ENCODE results near the gene SLC1A4.

DNA sequence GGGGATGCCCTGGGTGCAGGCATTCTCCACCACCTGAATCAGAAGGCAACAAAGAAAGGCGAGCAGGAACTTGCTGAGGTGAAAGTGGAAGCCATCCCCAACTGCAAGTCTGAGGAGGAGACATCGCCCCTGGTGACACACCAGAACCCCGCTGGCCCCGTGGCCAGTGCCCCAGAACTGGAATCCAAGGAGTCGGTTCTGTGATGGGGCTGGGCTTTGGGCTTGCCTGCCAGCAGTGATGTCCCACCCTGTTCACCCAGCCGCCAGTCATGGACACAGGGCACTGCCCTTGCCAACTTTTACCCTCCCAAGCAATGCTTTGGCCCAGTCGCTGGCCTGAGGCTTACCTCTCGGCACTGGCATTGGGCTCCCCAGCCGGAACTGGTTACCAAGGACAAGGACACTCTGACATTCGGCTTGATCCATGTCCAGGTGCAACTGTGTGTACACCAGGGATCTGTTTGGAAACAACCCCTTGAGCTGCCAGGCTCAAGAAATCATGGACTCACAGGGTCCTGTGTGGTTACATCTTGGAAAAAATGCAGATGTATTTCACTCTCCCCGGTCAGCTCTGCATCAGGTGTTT is 31.8 kb downstream of the SLC1A4 start:
- TF ChIP-seq EZH2phosphoT487 (IDR thresholded peaks at IDR 0.05; ENCODE audit: low read length) = no peak
- TF ChIP-seq CTCF (IDR thresholded peaks at IDR 0.05; ENCODE audit: low read length) = no peak
